Ascending aorta (tissue), 2 donors: ENCODE data around the gene IFIT1. TPM values are rescaled to one million over a fixed set of nuclear protein-coding genes. Genes with fewer than 3 reads are reported as not detected.

ENCODE experiments used
- DNase-seq, 2 donors: peaks; one replicate each; pipeline ENCODE4 v3.0.0-alpha.2; 2019; ENCODE audit warnings: low spot score in 2 of 2
- H3K27ac ChIP-seq, 2 donors: fragments of 200-600 bp; sonication (generic); one replicate each; pipeline ENCODE4 v1.5.1; 2016 to 2017; ENCODE audit warnings: mild to moderate bottlenecking in 1 of 2
- H3K27me3 ChIP-seq: fragments of 200-600 bp; sonication (generic); one replicate; pipeline ENCODE4 v1.5.1; 2017
- H3K36me3 ChIP-seq, 2 donors: fragments of 200-600 bp; sonication (generic); one replicate each; pipeline ENCODE4 v1.5.1; 2016
- H3K4me1 ChIP-seq, 2 donors: fragments of 200-600 bp; sonication (generic); one replicate each; pipeline ENCODE4 v1.5.1; 2016 to 2017; ENCODE audit warnings: mild to moderate bottlenecking in 1 of 2
- H3K4me3 ChIP-seq, 2 donors: fragments of 200-600 bp; sonication (generic); one replicate each; pipeline ENCODE4 v1.5.1; 2016 to 2017; ENCODE audit warnings: mild to moderate bottlenecking in 1 of 2
- H3K9me3 ChIP-seq, 2 donors: fragments of 200-600 bp; sonication (generic); one replicate each; pipeline ENCODE4 v1.5.1; 2016
- intact Hi-C: fragments of 100-400 bp; cut with DNase I; formaldehyde crosslinking; loops from one replicate; pipeline ENCODE4 v1.15.1; 2023
- total RNA-seq: library from RNA; depleted of rRNA; stranded (reverse); fragments of >200 nt; gene quantifications from one replicate; pipeline ENCODE4 v1.1.0, GENCODE V29; 2016
- TF ChIP-seq, protein P1 (sequence below), 3 experiments: fragments of 200-600 bp in 2 of 3; fragments of 450-650 bp in 1 of 3; sonication (generic) in 2 of 3; IDR thresholded peaks; one replicate each; pipeline ENCODE4 v1.5.1; 2016 to 2019; ENCODE audit warnings: antibody characterized with exemption in 3 of 3, mild to moderate bottlenecking in 1 of 3, moderate library complexity in 1 of 3

The IFIT1 gene
- total RNA-seq, 1 donor from 2014 or later: 28.5 TPM

- peak overlapping the region; percentile 85 to 89 for H3K27ac ChIP-seq
- H3K36me3 ChIP-seq: no peaks in the 10 kb centered on the region
- peak in 1 of 2 donors; percentile 83 for DNase-seq
- H3K4me1 ChIP-seq: peaks cover 0 to 35% of the 10 kb centered on the region in 2 donors
- H3K4me3 ChIP-seq: peak overlapping the region in 1 of 2 donors; percentile 27
- intact Hi-C loops: loop anchor here (2.0 to 5.0 kb wide), 2 partner anchors 23 to 75 kb away; no protein-coding TSS in a partner anchor
- no peaks in the 10 kb centered on the region for H3K9me3 ChIP-seq
- H3K27me3 ChIP-seq: no peaks in the 10 kb centered on the region
- TF ChIP-seq, protein P1, sequence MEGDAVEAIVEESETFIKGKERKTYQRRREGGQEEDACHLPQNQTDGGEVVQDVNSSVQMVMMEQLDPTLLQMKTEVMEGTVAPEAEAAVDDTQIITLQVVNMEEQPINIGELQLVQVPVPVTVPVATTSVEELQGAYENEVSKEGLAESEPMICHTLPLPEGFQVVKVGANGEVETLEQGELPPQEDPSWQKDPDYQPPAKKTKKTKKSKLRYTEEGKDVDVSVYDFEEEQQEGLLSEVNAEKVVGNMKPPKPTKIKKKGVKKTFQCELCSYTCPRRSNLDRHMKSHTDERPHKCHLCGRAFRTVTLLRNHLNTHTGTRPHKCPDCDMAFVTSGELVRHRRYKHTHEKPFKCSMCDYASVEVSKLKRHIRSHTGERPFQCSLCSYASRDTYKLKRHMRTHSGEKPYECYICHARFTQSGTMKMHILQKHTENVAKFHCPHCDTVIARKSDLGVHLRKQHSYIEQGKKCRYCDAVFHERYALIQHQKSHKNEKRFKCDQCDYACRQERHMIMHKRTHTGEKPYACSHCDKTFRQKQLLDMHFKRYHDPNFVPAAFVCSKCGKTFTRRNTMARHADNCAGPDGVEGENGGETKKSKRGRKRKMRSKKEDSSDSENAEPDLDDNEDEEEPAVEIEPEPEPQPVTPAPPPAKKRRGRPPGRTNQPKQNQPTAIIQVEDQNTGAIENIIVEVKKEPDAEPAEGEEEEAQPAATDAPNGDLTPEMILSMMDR (IDR thresholded peaks at IDR 0.05): no peak
Measured at GRCh38 chr10:89351780-89352597, 40.4 kb upstream of the IFIT1 start.

DNA sequence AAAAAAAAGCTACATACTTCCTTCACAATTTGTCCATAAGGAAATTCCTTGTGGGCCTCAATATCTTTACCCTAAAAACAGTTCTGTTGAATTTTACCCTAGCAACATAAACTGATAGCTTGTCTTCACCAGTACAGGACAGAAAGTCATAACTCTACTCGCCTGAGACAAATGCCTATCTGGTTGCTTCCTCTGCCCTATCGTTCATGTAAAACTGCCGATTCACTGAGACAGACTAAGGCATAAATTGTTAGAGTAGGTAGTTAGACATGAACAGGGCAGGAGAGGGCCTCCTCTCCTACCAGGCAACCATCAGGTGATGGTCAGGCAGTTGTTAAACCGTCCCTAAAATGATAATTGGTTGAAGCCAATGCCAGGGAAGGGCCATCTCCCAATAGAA, 39.6 kb upstream of the IFIT1 start:
- no peaks in the 10 kb centered on the region for H3K9me3 ChIP-seq
- TF ChIP-seq, protein P1 (IDR thresholded peaks at IDR 0.05): no peak
- H3K27ac ChIP-seq: peak overlapping the region; percentile 85 to 89
- H3K4me1 ChIP-seq: peaks cover 0 to 32% of the 10 kb centered on the region in 2 donors
- H3K36me3 ChIP-seq: no peaks in the 10 kb centered on the region
- intact Hi-C loops: loop anchor here (5.0 kb wide), 1 partner anchor 76 kb away; no protein-coding TSS in a partner anchor
- H3K4me3 ChIP-seq: no peak overlapping the region
- no peaks in the 10 kb centered on the region for H3K27me3 ChIP-seq
- DNase-seq: no peak

DNA sequence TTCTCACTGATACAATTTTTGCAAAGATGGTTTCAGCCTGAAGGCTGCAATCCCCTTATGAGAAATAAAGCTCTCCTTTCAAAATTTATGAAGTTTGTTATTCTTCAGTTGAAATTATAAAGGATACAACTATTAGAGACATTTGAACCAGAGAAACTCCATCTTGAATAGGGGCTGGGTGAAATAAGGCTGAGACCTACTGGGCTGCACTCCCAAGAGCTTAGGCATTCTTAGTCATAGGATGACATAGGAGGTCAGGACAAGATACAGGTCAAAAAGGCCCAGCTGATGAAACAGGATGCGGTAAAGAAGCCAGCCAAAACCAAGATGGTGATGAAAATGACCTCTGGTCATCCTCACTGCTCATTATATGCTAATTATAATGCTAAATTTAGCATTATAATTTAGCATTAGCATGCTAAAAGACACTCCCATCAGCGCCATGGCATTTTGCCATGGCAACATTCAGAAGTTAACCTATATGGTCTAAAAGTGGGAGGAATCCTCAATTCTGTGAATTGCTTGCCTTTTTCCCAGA, 37.0 kb upstream of the IFIT1 start:
- Histone ChIP-seq H3K27me3 (no peaks in the 10 kb centered on the region), H3K4me1 (peaks cover 0 to 21% of the 10 kb centered on the region in 2 donors), H3K9me3 (no peaks in the 10 kb centered on the region), H3K27ac (no peak overlapping the region), H3K4me3 (no peak overlapping the region), H3K36me3 (no peaks in the 10 kb centered on the region)
- no peak for DNase-seq
- TF ChIP-seq, protein P1 (IDR thresholded peaks at IDR 0.05): no peak
- intact Hi-C loops: no loop called here

DNA sequence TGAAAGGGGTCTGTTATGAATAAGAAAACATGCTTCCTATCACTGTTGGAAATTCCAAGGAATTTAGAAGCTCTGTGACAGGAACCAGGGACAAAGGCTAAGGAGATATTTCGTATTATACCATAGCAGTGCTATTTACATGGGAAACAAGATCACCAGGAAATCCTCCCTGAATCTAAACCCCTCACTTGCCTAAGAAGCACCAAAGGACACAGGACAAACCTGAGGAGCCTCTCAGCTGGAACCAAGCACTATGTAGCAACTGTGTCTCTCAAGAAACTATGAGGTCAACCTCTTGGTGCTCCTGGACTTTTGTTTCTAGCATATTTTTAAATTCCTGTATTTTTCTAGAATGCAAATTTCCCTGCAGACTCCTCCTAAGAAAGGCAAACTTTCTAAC, 35.3 kb upstream of the IFIT1 start:
- Histone ChIP-seq H3K27ac (peak overlapping the region in 1 of 2 donors; percentile 6), H3K4me1 (peaks cover 0 to 7% of the 10 kb centered on the region in 2 donors), H3K36me3 (no peaks in the 10 kb centered on the region), H3K27me3 (no peaks in the 10 kb centered on the region), H3K9me3 (no peaks in the 10 kb centered on the region), H3K4me3 (no peak overlapping the region)
- TF ChIP-seq, protein P1 (IDR thresholded peaks at IDR 0.05): no peak
- intact Hi-C loops: no loop called here
- no peak for DNase-seq

DNA sequence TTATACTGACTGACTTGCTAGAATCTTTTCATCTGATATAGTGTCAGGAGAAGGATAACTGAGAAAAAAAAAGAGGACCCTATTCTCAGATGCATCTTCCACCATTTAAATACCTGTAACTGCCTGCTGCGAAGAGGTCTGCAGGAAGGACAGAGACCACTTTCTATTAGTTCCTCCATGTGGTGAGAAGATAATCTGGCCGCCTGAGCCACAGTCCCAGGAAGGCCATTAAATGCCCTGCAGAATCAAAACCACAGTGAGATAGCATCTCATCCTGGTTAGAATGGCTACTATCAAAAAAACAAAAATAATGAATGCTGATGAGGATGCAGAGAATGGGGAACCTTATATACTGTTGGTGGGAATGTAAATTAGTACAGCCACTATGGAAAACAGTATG, 34.4 kb upstream of the IFIT1 start:
- intact Hi-C loops: no loop called here
- DNase-seq: no peak
- Histone ChIP-seq H3K4me1 (no peaks in the 10 kb centered on the region), H3K4me3 (no peak overlapping the region), H3K27ac (no peak overlapping the region), H3K27me3 (no peaks in the 10 kb centered on the region), H3K9me3 (no peaks in the 10 kb centered on the region), H3K36me3 (no peaks in the 10 kb centered on the region)
- TF ChIP-seq, protein P1 (IDR thresholded peaks at IDR 0.05): no peak
